ENCODE results near the gene SPATA18. TPM values are rescaled to one million over a fixed set of nuclear protein-coding genes. Genes with fewer than 3 reads are reported as not detected.
"Not testable (repeated sequence)": the region's sequence is repeated elsewhere in the genome, so short reads cannot be mapped to it uniquely, and the experiment has no call there.

The SPATA18 gene
- total and polyA plus RNA-seq, 11 donors: 0.23 to 5.7 (median 1.7) TPM

GRCh38 chr4:52116641-52117040 is 65.5 kb downstream of the SPATA18 start:
- DNase-seq (no peak), ATAC-seq (no peak)
- H3K27me3 ChIP-seq: no peaks in the 10 kb centered on the region
- no peaks in the 10 kb centered on the region for H3K36me3 ChIP-seq
- intact Hi-C loops (cut with DNase I): loop anchor here in 1 of 10 donors (10.0 kb wide), 1 partner anchor 68 kb away; no protein-coding TSS in a partner anchor
- H3K27ac ChIP-seq: no peak overlapping the region
- H3K4me3 ChIP-seq: no peak overlapping the region
- no peaks in the 10 kb centered on the region for H3K9me3 ChIP-seq
- H3K4me1 ChIP-seq: no peaks in the 10 kb centered on the region
- TF ChIP-seq POLR2A (IDR thresholded peaks at IDR 0.05) (no peak), CTCF (IDR thresholded peaks at IDR 0.05) (no peak)
- 79 to 91% (median 89%) methylated on average over 2 of the region's 2 CpGs for WGBS, 4 donors

DNA sequence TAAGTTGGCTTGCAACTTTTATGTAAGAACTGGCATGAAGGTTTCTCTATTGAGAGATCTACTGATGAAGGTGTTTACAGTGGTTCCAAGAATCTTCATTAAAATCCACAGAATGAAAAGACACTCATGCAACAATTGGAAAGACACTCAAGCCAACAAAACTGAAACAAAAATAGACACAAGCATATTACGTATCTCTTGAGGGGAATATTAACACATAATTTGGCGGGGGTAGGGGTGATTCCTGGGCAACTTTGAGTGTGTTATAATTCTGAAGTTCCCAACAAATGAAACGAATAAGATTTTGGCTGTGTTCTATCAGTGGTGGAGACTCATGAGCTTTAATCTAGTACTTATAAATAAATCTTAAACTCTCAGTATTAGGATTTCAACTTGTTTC is 75.1 kb downstream of the SPATA18 start:
- no peak overlapping the region for H3K4me3 ChIP-seq
- DNase-seq (no peak), ATAC-seq (no peak)
- H3K27me3 ChIP-seq: peaks cover 0 to 7% (median 0%) of the 10 kb centered on the region in 9 donors
- peaks cover 0 to 6% (median 0%) of the 10 kb centered on the region in 12 donors for H3K4me1 ChIP-seq
- peaks cover 0 to 9% (median 4%) of the 10 kb centered on the region in 12 donors for H3K9me3 ChIP-seq
- no peak overlapping the region for H3K27ac ChIP-seq
- intact Hi-C loops (cut with DNase I): no loop called here
- WGBS, 4 donors: 51 to 71% (median 66%) methylated on average over 3 of the region's 3 CpGs
- TF ChIP-seq CTCF (IDR thresholded peaks at IDR 0.05) (no peak), POLR2A (IDR thresholded peaks at IDR 0.05) (no peak)
- H3K36me3 ChIP-seq: no peaks in the 10 kb centered on the region

DNA sequence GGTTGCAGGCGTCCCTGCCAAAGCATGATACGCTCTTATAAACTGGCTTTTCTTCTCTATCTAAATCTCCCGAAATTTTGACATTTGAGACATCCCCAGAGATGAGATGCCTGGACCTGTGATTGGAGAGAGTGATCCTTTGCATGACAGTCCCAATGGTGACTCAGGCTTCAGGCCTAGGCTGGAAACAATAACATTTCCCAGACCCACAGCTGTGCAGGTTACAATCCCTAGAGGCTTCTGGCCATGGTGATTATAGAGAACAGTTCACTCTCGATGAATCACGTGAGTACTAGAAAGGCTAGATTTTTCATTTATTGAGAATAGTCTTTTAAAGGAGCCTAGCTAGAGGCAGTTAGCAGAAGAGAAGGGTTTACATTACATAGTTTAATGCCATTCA is 75.9 kb downstream of the SPATA18 start:
- H3K27ac ChIP-seq: no peak overlapping the region

GRCh38 chr4:52135171-52135570 is 84.1 kb downstream of the SPATA18 start:
- peaks cover 0 to 5% (median 0%) of the 10 kb centered on the region in 9 donors for H3K27me3 ChIP-seq
- ATAC-seq (no peak), DNase-seq (no peak)
- H3K36me3 ChIP-seq: no peaks in the 10 kb centered on the region
- no peak overlapping the region for H3K4me3 ChIP-seq
- TF ChIP-seq POLR2A (IDR thresholded peaks at IDR 0.05) (no peak), CTCF (IDR thresholded peaks at IDR 0.05) (no peak)
- intact Hi-C loops (cut with DNase I): loop anchor here in 1 of 10 donors (10.0 kb wide), 1 partner anchor 240 kb away; no protein-coding TSS in a partner anchor
- H3K4me1 ChIP-seq: no peaks in the 10 kb centered on the region
- H3K9me3 ChIP-seq: peaks cover 0 to 4% (median 0%) of the 10 kb centered on the region in 12 donors
- no peak overlapping the region for H3K27ac ChIP-seq
- WGBS, 4 donors: 69 to 73% (median 70%) methylated on average over 3 of the region's 3 CpGs

More for the DNA sequence above, 75.9 kb downstream of the SPATA18 start:
- TF ChIP-seq POLR2A (IDR thresholded peaks at IDR 0.05): no peak
- TF ChIP-seq CTCF (IDR thresholded peaks at IDR 0.05): no peak
- Histone ChIP-seq H3K4me3 (no peak overlapping the region), H3K9me3 (peaks cover 0 to 9% (median 4%) of the 10 kb centered on the region in 12 donors), H3K27me3 (peaks cover 0 to 7% (median 0%) of the 10 kb centered on the region in 9 donors), H3K36me3 (no peaks in the 10 kb centered on the region), H3K4me1 (peaks cover 0 to 6% (median 0%) of the 10 kb centered on the region in 12 donors)
- WGBS, 4 donors: 62 to 66% (median 63%) methylated on average over 5 of the region's 5 CpGs
- intact Hi-C loops (cut with DNase I): no loop called here
- ATAC-seq (peak in 1 of 4 donors; percentile 15), DNase-seq (no peak)

DNA sequence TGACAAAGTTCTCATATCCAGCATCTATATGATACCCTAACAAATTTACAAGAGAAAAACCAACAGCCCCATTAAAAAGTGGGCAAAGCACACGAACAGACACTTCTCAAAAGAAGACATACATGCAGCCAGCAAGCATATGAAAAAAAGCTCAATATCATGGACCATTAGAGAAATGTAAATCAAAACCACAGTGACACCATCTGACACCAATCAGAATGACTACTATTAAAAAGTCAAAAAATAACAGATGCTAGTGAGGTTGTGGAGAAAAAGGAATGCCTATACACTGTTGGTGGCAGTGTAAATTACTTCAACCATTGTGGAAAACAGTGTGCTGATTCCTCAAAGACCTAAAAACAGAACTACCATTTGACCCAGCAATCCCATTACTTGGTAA is 86.0 kb downstream of the SPATA18 start:
- H3K27ac ChIP-seq, DNase-seq, ATAC-seq, H3K9me3 ChIP-seq, H3K4me1 ChIP-seq, H3K4me3 ChIP-seq, H3K27me3 ChIP-seq, H3K36me3 ChIP-seq: not testable (repeated sequence)
- intact Hi-C loops (cut with DNase I): loop anchor here in 1 of 10 donors (10.0 kb wide), 1 partner anchor 242 kb away; no protein-coding TSS in a partner anchor
- 23 to 25% (median 24%) methylated on average over 1 of the region's 1 CpG for WGBS, 4 donors
